ENCODE data around the gene ROBO2. TPM values are rescaled to one million over a fixed set of nuclear protein-coding genes. Genes with fewer than 3 reads are reported as not detected.

The ROBO2 gene
- total and polyA plus RNA-seq, 3 experiments from 2014 or later = not detected

- no peaks in the 10 kb centered on the region for H3K36me3 ChIP-seq (ENCODE audit: insufficient read depth, low read length)
- H3K27ac Mint-ChIP-seq = no peak overlapping the region
- no peaks in the 10 kb centered on the region for H3K27me3 ChIP-seq (ENCODE audit: insufficient read depth, low read length, poor library complexity, severe bottlenecking)
- ChIA-PET CTCF (no interaction called here), POLR2A (no interaction called here)
- no peak overlapping the region for H3K4me3 Mint-ChIP-seq
- H3K27me3 Mint-ChIP-seq = no peaks in the 10 kb centered on the region
- H3K4me1 Mint-ChIP-seq = no peaks in the 10 kb centered on the region
- no peaks in the 10 kb centered on the region for H3K36me3 Mint-ChIP-seq
- no peaks in the 10 kb centered on the region for H3K4me1 ChIP-seq (ENCODE audit: insufficient read depth, low read length)
- no peak overlapping the region for H3K4me3 ChIP-seq (ENCODE audit: low read length)
- DNase-seq = no peak
- no peak overlapping the region for H3K27ac ChIP-seq (ENCODE audit: low read depth, low read length)
- H3K9me3 ChIP-seq (ENCODE audit: low read length) = no peaks in the 10 kb centered on the region
- peaks cover 6 to 38% (median 18%) of the 10 kb centered on the region in 5 donors for H3K9me3 Mint-ChIP-seq
Measured at GRCh38 chr3:77672016-77672415, 632.1 kb downstream of the ROBO2 start.

DNA sequence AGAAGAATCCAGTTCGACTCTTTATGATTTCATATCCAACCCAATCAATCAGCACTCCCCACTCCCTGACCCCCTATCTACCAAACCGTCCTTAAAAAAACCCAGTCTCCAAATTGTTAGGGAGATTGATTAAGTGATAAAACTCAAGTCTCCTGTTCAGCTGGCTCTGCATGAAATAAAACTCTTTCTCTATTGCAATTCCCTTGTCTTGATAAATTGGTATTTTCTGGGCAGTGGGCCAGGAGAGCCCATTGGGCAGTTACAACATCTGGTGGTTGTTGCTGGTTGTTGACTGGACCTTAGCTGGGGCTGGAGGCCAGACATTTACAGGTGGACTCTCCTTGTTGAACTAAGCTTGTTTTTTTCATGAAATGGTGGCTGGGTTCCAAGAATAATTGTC is 642.3 kb downstream of the ROBO2 start:
- CTCF ChIA-PET = no interaction called here
- Histone ChIP-seq H3K27ac (ENCODE audit: low read depth, low read length) (no peak overlapping the region), H3K27me3 (ENCODE audit: insufficient read depth, low read length, poor library complexity, severe bottlenecking) (no peaks in the 10 kb centered on the region), H3K36me3 (ENCODE audit: insufficient read depth, low read length) (no peaks in the 10 kb centered on the region), H3K9me3 (ENCODE audit: low read length) (peaks cover 7% of the 10 kb centered on the region), H3K4me1 (ENCODE audit: insufficient read depth, low read length) (no peaks in the 10 kb centered on the region), H3K4me3 (ENCODE audit: low read length) (no peak overlapping the region)
- no peak overlapping the region for H3K27ac Mint-ChIP-seq
- DNase-seq = no peak
- H3K27me3 Mint-ChIP-seq = no peaks in the 10 kb centered on the region
- no peak overlapping the region for H3K4me3 Mint-ChIP-seq
- H3K4me1 Mint-ChIP-seq = no peaks in the 10 kb centered on the region
- H3K36me3 Mint-ChIP-seq = no peaks in the 10 kb centered on the region
- POLR2A ChIA-PET = no interaction called here
- H3K9me3 Mint-ChIP-seq = peaks cover 8 to 33% (median 15%) of the 10 kb centered on the region in 5 donors

DNA sequence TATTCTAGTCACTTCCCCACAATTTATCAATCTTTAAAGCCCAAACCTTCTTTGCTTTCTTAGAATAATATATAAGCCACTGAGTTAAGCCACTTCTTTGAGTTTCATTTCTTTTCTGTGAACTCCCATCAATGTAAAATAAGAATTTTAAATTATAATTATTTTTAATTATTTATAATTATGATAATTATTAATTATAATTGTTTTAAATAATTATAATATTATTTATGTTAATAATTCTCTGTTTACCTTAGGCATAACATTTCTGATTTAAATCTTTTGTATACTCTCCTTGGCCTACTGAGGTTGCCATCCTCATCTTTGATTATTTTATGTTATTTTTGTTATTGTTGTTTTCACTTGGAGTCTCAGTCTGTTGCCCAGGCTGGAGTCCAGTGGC is 644.2 kb downstream of the ROBO2 start:
- H3K27ac Mint-ChIP-seq = no peak overlapping the region
- H3K36me3 Mint-ChIP-seq = no peaks in the 10 kb centered on the region
- no peak overlapping the region for H3K27ac ChIP-seq (ENCODE audit: low read depth, low read length)
- no peak for DNase-seq
- H3K9me3 ChIP-seq (ENCODE audit: low read length) = peaks cover 7% of the 10 kb centered on the region
- no peaks in the 10 kb centered on the region for H3K36me3 ChIP-seq (ENCODE audit: insufficient read depth, low read length)
- ChIA-PET CTCF (no interaction called here), POLR2A (no interaction called here)
- no peaks in the 10 kb centered on the region for H3K4me1 ChIP-seq (ENCODE audit: insufficient read depth, low read length)
- H3K4me1 Mint-ChIP-seq = no peaks in the 10 kb centered on the region
- H3K27me3 Mint-ChIP-seq = no peaks in the 10 kb centered on the region
- no peaks in the 10 kb centered on the region for H3K27me3 ChIP-seq (ENCODE audit: insufficient read depth, low read length, poor library complexity, severe bottlenecking)
- peaks cover 9 to 23% (median 17%) of the 10 kb centered on the region in 5 donors for H3K9me3 Mint-ChIP-seq
- H3K4me3 ChIP-seq (ENCODE audit: low read length) = no peak overlapping the region
- no peak overlapping the region for H3K4me3 Mint-ChIP-seq

DNA sequence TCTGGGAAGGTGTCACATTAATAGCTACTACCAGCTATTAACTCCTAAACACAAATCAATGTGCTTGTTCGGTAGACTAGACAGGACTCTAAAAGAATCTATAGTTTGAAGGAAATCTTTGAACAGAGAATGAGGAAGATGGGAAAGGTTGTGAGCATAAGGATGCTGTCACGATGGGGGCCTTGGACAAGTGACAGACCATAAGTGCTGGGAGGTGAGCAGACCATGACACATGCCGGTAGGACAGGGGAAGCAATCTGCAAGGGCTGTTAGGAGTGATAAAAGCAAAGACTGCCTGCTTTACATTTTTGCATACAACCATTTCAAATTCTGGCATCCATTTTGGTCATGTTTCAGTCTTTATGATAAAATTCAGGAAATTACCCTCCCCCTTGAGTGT is 645.8 kb downstream of the ROBO2 start:
- no peak for DNase-seq
- H3K4me3 Mint-ChIP-seq = no peak overlapping the region
- peaks cover 15 to 34% (median 17%) of the 10 kb centered on the region in 5 donors for H3K9me3 Mint-ChIP-seq
- POLR2A ChIA-PET = no interaction called here
- no peaks in the 10 kb centered on the region for H3K27me3 Mint-ChIP-seq
- H3K36me3 Mint-ChIP-seq = no peaks in the 10 kb centered on the region
- no peaks in the 10 kb centered on the region for H3K36me3 ChIP-seq (ENCODE audit: insufficient read depth, low read length)
- no peaks in the 10 kb centered on the region for H3K4me1 Mint-ChIP-seq
- CTCF ChIA-PET = no interaction called here
- H3K4me3 ChIP-seq (ENCODE audit: low read length) = no peak overlapping the region
- H3K4me1 ChIP-seq (ENCODE audit: insufficient read depth, low read length) = no peaks in the 10 kb centered on the region
- no peak overlapping the region for H3K27ac ChIP-seq (ENCODE audit: low read depth, low read length)
- no peaks in the 10 kb centered on the region for H3K27me3 ChIP-seq (ENCODE audit: insufficient read depth, low read length, poor library complexity, severe bottlenecking)
- H3K9me3 ChIP-seq (ENCODE audit: low read length) = peaks cover 7% of the 10 kb centered on the region
- H3K27ac Mint-ChIP-seq = no peak overlapping the region

GRCh38 chr3:77686560-77686959 is 646.7 kb downstream of the ROBO2 start:
- Mint-ChIP-seq H3K27ac (no peak overlapping the region), H3K4me3 (no peak overlapping the region)
- POLR2A ChIA-PET = no interaction called here

DNA sequence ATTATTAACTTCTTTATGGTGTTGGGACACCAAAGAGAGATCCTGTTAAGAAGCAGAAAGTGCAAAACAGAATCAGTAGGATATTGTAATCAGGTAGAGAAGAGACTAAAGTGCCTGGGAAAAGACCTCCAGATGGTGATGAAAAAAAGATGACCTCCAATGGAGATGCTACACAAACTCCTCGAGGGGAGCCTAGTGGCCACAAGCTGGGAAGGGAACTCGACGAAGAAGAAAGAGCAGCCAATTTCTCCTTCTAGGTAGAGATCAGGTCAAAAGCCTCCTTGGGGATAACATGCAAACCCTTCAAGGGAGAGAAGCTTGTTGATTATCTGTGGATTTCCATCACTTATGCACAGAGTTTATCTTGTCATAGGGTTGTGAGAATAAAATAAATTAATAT is 647.6 kb downstream of the ROBO2 start:
- no peak for DNase-seq
- Histone ChIP-seq H3K36me3 (ENCODE audit: insufficient read depth, low read length) (no peaks in the 10 kb centered on the region), H3K27ac (ENCODE audit: low read depth, low read length) (no peak overlapping the region), H3K27me3 (ENCODE audit: insufficient read depth, low read length, poor library complexity, severe bottlenecking) (no peaks in the 10 kb centered on the region), H3K4me3 (ENCODE audit: low read length) (no peak overlapping the region), H3K4me1 (ENCODE audit: insufficient read depth, low read length) (no peaks in the 10 kb centered on the region), H3K9me3 (ENCODE audit: low read length) (no peaks in the 10 kb centered on the region)
- ChIA-PET CTCF (no interaction called here), POLR2A (no interaction called here)
- peaks cover 10 to 30% (median 14%) of the 10 kb centered on the region in 5 donors for H3K9me3 Mint-ChIP-seq
- H3K4me3 Mint-ChIP-seq = no peak overlapping the region
- no peaks in the 10 kb centered on the region for H3K4me1 Mint-ChIP-seq
- no peaks in the 10 kb centered on the region for H3K27me3 Mint-ChIP-seq
- no peak overlapping the region for H3K27ac Mint-ChIP-seq
- H3K36me3 Mint-ChIP-seq = no peaks in the 10 kb centered on the region

More at GRCh38 chr3:77686560-77686959, 646.7 kb downstream of the ROBO2 start:
- Histone ChIP-seq H3K27ac (ENCODE audit: low read depth, low read length) (no peak overlapping the region), H3K4me3 (ENCODE audit: low read length) (no peak overlapping the region), H3K27me3 (ENCODE audit: insufficient read depth, low read length, poor library complexity, severe bottlenecking) (no peaks in the 10 kb centered on the region), H3K9me3 (ENCODE audit: low read length) (peaks cover 7% of the 10 kb centered on the region), H3K36me3 (ENCODE audit: insufficient read depth, low read length) (no peaks in the 10 kb centered on the region), H3K4me1 (ENCODE audit: insufficient read depth, low read length) (no peaks in the 10 kb centered on the region)
- CTCF ChIA-PET = no interaction called here
- H3K9me3 Mint-ChIP-seq = peaks cover 15 to 36% (median 21%) of the 10 kb centered on the region in 5 donors
- no peaks in the 10 kb centered on the region for H3K36me3 Mint-ChIP-seq
- DNase-seq = no peak
- H3K27me3 Mint-ChIP-seq = no peaks in the 10 kb centered on the region
- no peaks in the 10 kb centered on the region for H3K4me1 Mint-ChIP-seq

- H3K36me3 Mint-ChIP-seq = no peaks in the 10 kb centered on the region
- H3K9me3 Mint-ChIP-seq = peaks cover 10 to 27% (median 14%) of the 10 kb centered on the region in 5 donors
- no peak overlapping the region for H3K4me3 Mint-ChIP-seq
- POLR2A ChIA-PET = no interaction called here
- Histone ChIP-seq H3K9me3 (ENCODE audit: low read length) (no peaks in the 10 kb centered on the region), H3K36me3 (ENCODE audit: insufficient read depth, low read length) (no peaks in the 10 kb centered on the region), H3K27me3 (ENCODE audit: insufficient read depth, low read length, poor library complexity, severe bottlenecking) (no peaks in the 10 kb centered on the region), H3K27ac (ENCODE audit: low read depth, low read length) (no peak overlapping the region), H3K4me3 (ENCODE audit: low read length) (no peak overlapping the region), H3K4me1 (ENCODE audit: insufficient read depth, low read length) (no peaks in the 10 kb centered on the region)
- no peak for DNase-seq
- H3K27me3 Mint-ChIP-seq = no peaks in the 10 kb centered on the region
- CTCF ChIA-PET = no interaction called here
- no peak overlapping the region for H3K27ac Mint-ChIP-seq
- no peaks in the 10 kb centered on the region for H3K4me1 Mint-ChIP-seq
Measured at GRCh38 chr3:77690284-77690845, 650.5 kb downstream of the ROBO2 start.

DNA sequence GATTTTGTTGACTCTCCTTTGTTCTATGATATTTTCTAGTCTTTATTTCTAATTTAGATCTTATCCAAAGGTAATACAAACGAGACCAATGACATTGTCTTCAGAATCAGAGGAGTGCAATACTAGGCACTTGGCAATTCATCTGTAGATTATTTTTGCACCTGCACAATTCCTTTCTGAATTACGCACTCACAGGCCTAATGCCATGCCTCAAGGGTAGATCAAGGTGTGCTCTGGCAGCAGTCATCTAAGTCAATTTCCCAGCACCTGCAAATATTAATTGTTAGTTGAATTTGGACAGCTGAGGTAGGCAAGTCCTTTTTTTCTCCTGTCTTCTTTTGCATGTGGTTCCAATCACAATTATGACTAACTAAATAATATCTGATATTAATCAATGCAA is 653.2 kb downstream of the ROBO2 start:
- Histone ChIP-seq H3K27ac (ENCODE audit: low read depth, low read length) (no peak overlapping the region), H3K36me3 (ENCODE audit: insufficient read depth, low read length) (no peaks in the 10 kb centered on the region), H3K4me3 (ENCODE audit: low read length) (no peak overlapping the region), H3K9me3 (ENCODE audit: low read length) (no peaks in the 10 kb centered on the region), H3K27me3 (ENCODE audit: insufficient read depth, low read length, poor library complexity, severe bottlenecking) (no peaks in the 10 kb centered on the region), H3K4me1 (ENCODE audit: insufficient read depth, low read length) (no peaks in the 10 kb centered on the region)
- H3K4me1 Mint-ChIP-seq = no peaks in the 10 kb centered on the region
- H3K4me3 Mint-ChIP-seq = no peak overlapping the region
- H3K36me3 Mint-ChIP-seq = no peaks in the 10 kb centered on the region
- no peak overlapping the region for H3K27ac Mint-ChIP-seq
- no peak for DNase-seq
- CTCF ChIA-PET = no interaction called here
- H3K27me3 Mint-ChIP-seq = no peaks in the 10 kb centered on the region
- POLR2A ChIA-PET = no interaction called here
- peaks cover 9 to 26% (median 12%) of the 10 kb centered on the region in 5 donors for H3K9me3 Mint-ChIP-seq
